BJ (cell line): ENCODE data around the gene FCAR. TPM values are rescaled to one million over a fixed set of nuclear protein-coding genes. Genes with fewer than 3 reads are reported as not detected.
"Not testable (repeated sequence)": the region's sequence is repeated elsewhere in the genome, so short reads cannot be mapped to it uniquely, and the experiment has no call there.

Experiments
- CTCF ChIA-PET: fragments of 350-600 bp; formaldehyde crosslinking; extraction: SDS; loops from one replicate; lab custom pipeline; 2021; ENCODE audit warnings: antibody characterized with exemption, inconsistent platforms; lab: Yijun Ruan, JAX
- POLR2A ChIA-PET: fragments of 300-600 bp; sonication (Branson Sonifier 250); formaldehyde crosslinking; extraction: SDS; loops from one replicate; lab custom pipeline; 2021; ENCODE audit warnings: antibody characterized with exemption; lab: Charles Lee
- DNase-seq: peaks from one replicate; pipeline ENCODE4 v3.0.0-alpha.2; 2011; ENCODE audit warnings: low read depth
- H3K27me3 ChIP-seq: 2 replicates; pipeline ENCODE4 v1.6.0; 2011; ENCODE audit warnings: low read length; ENCODE audit not compliant: control insufficient read depth, insufficient read depth
- H3K36me3 ChIP-seq: 2 replicates; pipeline ENCODE4 v1.5.1; 2011; ENCODE audit warnings: low read length; ENCODE audit not compliant: control insufficient read depth, insufficient read depth
- H3K4me3 ChIP-seq: 2 replicates; pipeline ENCODE4 v1.5.1; 2011; ENCODE audit warnings: low read depth, mild to moderate bottlenecking, control low read depth, low read length
- CTCF ChIP-seq: IDR thresholded peaks from 2 replicates; pipeline ENCODE4 v1.5.1; 2011; ENCODE audit warnings: low read depth, mild to moderate bottlenecking, control low read depth, inconsistent platforms, low read length, moderate library complexity; ENCODE audit not compliant: insufficient read depth
- polyA plus RNA-seq: library from polyadenylated mRNA; depleted of rRNA; stranded (reverse); fragments of >200 nt; gene quantifications from 2 replicates; pipeline ENCODE4 v1.2.3, GENCODE V29; 2011

The FCAR gene
- polyA plus RNA-seq, 1 experiment: not detected

- ChIA-PET POLR2A (no interaction called here), CTCF (no interaction called here)
- H3K36me3 ChIP-seq: no peaks in the 10 kb centered on the region
- DNase-seq: no peak
- no peaks in the 10 kb centered on the region for H3K27me3 ChIP-seq
- no peak overlapping the region for H3K4me3 ChIP-seq
- no peak for TF ChIP-seq CTCF
Observed at GRCh38 chr19:54888239-54888638, 14.2 kb downstream of the FCAR start.

GRCh38 chr19:54889566-54889965 lies 15.5 kb downstream of the FCAR start:
- H3K4me3 ChIP-seq: no peak overlapping the region
- H3K36me3 ChIP-seq: no peaks in the 10 kb centered on the region
- ChIA-PET CTCF (no interaction called here), POLR2A (no interaction called here)
- TF ChIP-seq CTCF: no peak
- H3K27me3 ChIP-seq: no peaks in the 10 kb centered on the region
- DNase-seq: no peak

GRCh38 chr19:54893406-54893805 lies 19.4 kb downstream of the FCAR start:
- no peak for TF ChIP-seq CTCF
- no peaks in the 10 kb centered on the region for H3K27me3 ChIP-seq
- DNase-seq: no peak
- ChIA-PET POLR2A (no interaction called here), CTCF (no interaction called here)
- H3K36me3 ChIP-seq: no peaks in the 10 kb centered on the region
- H3K4me3 ChIP-seq: no peak overlapping the region

- H3K4me3 ChIP-seq, H3K36me3 ChIP-seq, CTCF ChIA-PET, DNase-seq, H3K27me3 ChIP-seq, POLR2A ChIA-PET: not testable (repeated sequence)
Observed at GRCh38 chr19:54894106-54894505, 20.1 kb downstream of the FCAR start.

GRCh38 chr19:54896036-54896435 lies 22.0 kb downstream of the FCAR start:
- H3K36me3 ChIP-seq: no peaks in the 10 kb centered on the region
- ChIA-PET CTCF (no interaction called here), POLR2A (no interaction called here)
- DNase-seq: no peak
- H3K27me3 ChIP-seq: no peaks in the 10 kb centered on the region
- no peak overlapping the region for H3K4me3 ChIP-seq
- no peak for TF ChIP-seq CTCF

GRCh38 chr19:54898685-54899084 lies 24.6 kb downstream of the FCAR start:
- H3K27me3 ChIP-seq, POLR2A ChIA-PET, H3K36me3 ChIP-seq, H3K4me3 ChIP-seq, DNase-seq: not testable (repeated sequence)
- CTCF ChIA-PET: interaction anchor here (0.6 kb wide), 1 partner anchor 27 kb away, joined by 3 read pairs; no protein-coding TSS in a partner anchor

GRCh38 chr19:54899646-54900045 lies 25.6 kb downstream of the FCAR start:
- POLR2A ChIA-PET, H3K4me3 ChIP-seq, CTCF ChIA-PET, H3K27me3 ChIP-seq, H3K36me3 ChIP-seq, DNase-seq: not testable (repeated sequence)

- H3K27me3 ChIP-seq, CTCF ChIA-PET, DNase-seq, H3K36me3 ChIP-seq, H3K4me3 ChIP-seq, POLR2A ChIA-PET: not testable (repeated sequence)
Observed at GRCh38 chr19:54901153-54901552, 27.1 kb downstream of the FCAR start.
